OCI-M2 (cell line): ENCODE measurements around the gene LMBRD1.
"Not testable (repeated sequence)": the region's sequence is repeated elsewhere in the genome, so short reads cannot be mapped to it uniquely, and the experiment has no call there.

Source experiments
- DNase-seq: peaks from one replicate; lab custom pipeline; 2025; ENCODE audit not compliant: unreplicated experiment; lab: John Stamatoyannopoulos, UW

LMBRD1 gene

GRCh38 chr6:69796642-69797390 is at the start of gene LMBRD1:
Gene LMBRD1 (minus strand): TSS chr6:69797010. CDS start chr6:69796881, 129 bp downstream.
- peak; percentile 93 for DNase-seq

- no peak for DNase-seq
These were observed 49.5 kb upstream of the LMBRD1 start for GRCh38 chr6:69846312-69846711.

- no peak for DNase-seq
These were observed 46.4 kb upstream of the LMBRD1 start for GRCh38 chr6:69843189-69843588.

- DNase-seq = no peak
These were observed 45.1 kb upstream of the LMBRD1 start for GRCh38 chr6:69841862-69842261.

GRCh38 chr6:69835414-69836179 is 38.8 kb upstream of the LMBRD1 start:
- DNase-seq = no peak

- no peak for DNase-seq
These were observed 35.7 kb upstream of the LMBRD1 start for GRCh38 chr6:69832558-69832957.

- DNase-seq = no peak
These were observed 30.6 kb upstream of the LMBRD1 start for GRCh38 chr6:69827276-69827893.

- DNase-seq = no peak
These were observed 29.1 kb upstream of the LMBRD1 start for GRCh38 chr6:69825904-69826303.

- DNase-seq = not testable (repeated sequence)
These were observed 27.5 kb upstream of the LMBRD1 start for GRCh38 chr6:69824355-69824754.

- DNase-seq = no peak
These were observed 23.6 kb upstream of the LMBRD1 start for GRCh38 chr6:69820438-69820837.

GRCh38 chr6:69820018-69820417 is 23.2 kb upstream of the LMBRD1 start:
- no peak for DNase-seq

GRCh38 chr6:69819138-69819537 is 22.3 kb upstream of the LMBRD1 start:
- no peak for DNase-seq

GRCh38 chr6:69818223-69818930 is 21.6 kb upstream of the LMBRD1 start:
- DNase-seq = no peak

- no peak for DNase-seq
These were observed 20.5 kb upstream of the LMBRD1 start for GRCh38 chr6:69817358-69817757.

GRCh38 chr6:69816569-69816968 is 19.8 kb upstream of the LMBRD1 start:
- DNase-seq = no peak

- no peak for DNase-seq
These were observed 19.2 kb upstream of the LMBRD1 start for GRCh38 chr6:69816026-69816425.

- no peak for DNase-seq
These were observed 16.7 kb upstream of the LMBRD1 start for GRCh38 chr6:69813508-69813907.

GRCh38 chr6:69812746-69813427 is 16.1 kb upstream of the LMBRD1 start:
- no peak for DNase-seq

- no peak for DNase-seq
These were observed 6.2 kb upstream of the LMBRD1 start for GRCh38 chr6:69802995-69803394.

- DNase-seq = no peak
These were observed 4.9 kb upstream of the LMBRD1 start for GRCh38 chr6:69801711-69802110.

GRCh38 chr6:69801225-69801624 is 4.4 kb upstream of the LMBRD1 start:
- DNase-seq = no peak
